ENCODE results near the gene APBA2.

Gene APBA2

GRCh38 chr15:29119847-29120246 lies 234.1 kb downstream of the APBA2 start:
- no peak for DNase-seq (ENCODE audit: low read depth in 3 of 3)

GRCh38 chr15:29120593-29121368 lies 235.0 kb downstream of the APBA2 start:
- DNase-seq (ENCODE audit: low read depth in 3 of 3), result no peak

GRCh38 chr15:29121369-29121656 lies 235.5 kb downstream of the APBA2 start:
- DNase-seq (ENCODE audit: low read depth in 3 of 3), result no peak

- no peak for DNase-seq (ENCODE audit: low read depth in 3 of 3)
These were observed 236.1 kb downstream of the APBA2 start for GRCh38 chr15:29121907-29122306.

- DNase-seq (ENCODE audit: low read depth in 3 of 3), result no peak
These were observed 236.7 kb downstream of the APBA2 start for GRCh38 chr15:29122506-29122905.

- no peak for DNase-seq (ENCODE audit: low read depth in 3 of 3)
These were observed 237.4 kb downstream of the APBA2 start for GRCh38 chr15:29123171-29123570.

- DNase-seq (ENCODE audit: low read depth in 3 of 3), result no peak
These were observed 238.2 kb downstream of the APBA2 start for GRCh38 chr15:29123991-29124390.

GRCh38 chr15:29124581-29125381 lies 239.0 kb downstream of the APBA2 start:
- DNase-seq (ENCODE audit: low read depth in 3 of 3), result no peak

GRCh38 chr15:29125382-29126207 lies 239.8 kb downstream of the APBA2 start:
- DNase-seq (ENCODE audit: low read depth in 3 of 3), result no peak

- DNase-seq (ENCODE audit: low read depth in 3 of 3), result no peak
These were observed 240.4 kb downstream of the APBA2 start for GRCh38 chr15:29126208-29126536.

- no peak for DNase-seq (ENCODE audit: low read depth in 3 of 3)
These were observed 241.2 kb downstream of the APBA2 start for GRCh38 chr15:29126821-29127461.

GRCh38 chr15:29127506-29128430 lies 242.0 kb downstream of the APBA2 start:
- no peak for DNase-seq (ENCODE audit: low read depth in 3 of 3)

GRCh38 chr15:29128671-29129070 lies 242.9 kb downstream of the APBA2 start:
- DNase-seq (ENCODE audit: low read depth in 3 of 3), result no peak

GRCh38 chr15:29129221-29129620 lies 243.4 kb downstream of the APBA2 start:
- DNase-seq (ENCODE audit: low read depth in 3 of 3), result no peak

- DNase-seq (ENCODE audit: low read depth in 3 of 3), result no peak
These were observed 244.2 kb downstream of the APBA2 start for GRCh38 chr15:29129926-29130325.

- no peak for DNase-seq (ENCODE audit: low read depth in 3 of 3)
These were observed 244.7 kb downstream of the APBA2 start for GRCh38 chr15:29130476-29130875.

- DNase-seq (ENCODE audit: low read depth in 3 of 3), result no peak
These were observed 245.4 kb downstream of the APBA2 start for GRCh38 chr15:29130951-29131839.

- DNase-seq (ENCODE audit: low read depth in 3 of 3), result no peak
These were observed 246.2 kb downstream of the APBA2 start for GRCh38 chr15:29131840-29132420.

GRCh38 chr15:29132735-29133181 lies 247.0 kb downstream of the APBA2 start:
- no peak for DNase-seq (ENCODE audit: low read depth in 3 of 3)
